Measurements from ENCODE around the gene RBBP8.
A peak's percentile ranks its signal among the peaks of the same experiment; 100 is the strongest.

Gene RBBP8

DNA sequence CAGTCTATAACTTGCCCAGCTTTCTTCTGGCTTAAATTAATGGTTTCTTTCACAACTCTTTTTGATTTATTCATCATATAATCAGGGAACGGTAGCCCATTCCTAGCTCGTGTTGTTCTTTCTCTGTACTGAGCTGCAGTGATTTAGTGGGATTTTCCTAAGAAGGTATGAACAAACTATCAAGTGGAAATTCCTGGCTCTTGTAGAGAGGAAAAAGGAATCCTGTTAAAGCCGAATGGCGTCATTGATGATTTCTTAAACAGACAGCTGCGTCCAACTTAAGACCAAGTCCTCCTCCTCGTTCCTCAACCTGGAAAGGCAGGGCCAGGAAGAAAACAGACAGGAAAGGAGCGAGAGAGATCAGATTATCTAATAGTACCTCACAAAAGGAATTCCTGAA is 132.9 kb downstream of the RBBP8 start:
- no peak for DNase-seq

DNA sequence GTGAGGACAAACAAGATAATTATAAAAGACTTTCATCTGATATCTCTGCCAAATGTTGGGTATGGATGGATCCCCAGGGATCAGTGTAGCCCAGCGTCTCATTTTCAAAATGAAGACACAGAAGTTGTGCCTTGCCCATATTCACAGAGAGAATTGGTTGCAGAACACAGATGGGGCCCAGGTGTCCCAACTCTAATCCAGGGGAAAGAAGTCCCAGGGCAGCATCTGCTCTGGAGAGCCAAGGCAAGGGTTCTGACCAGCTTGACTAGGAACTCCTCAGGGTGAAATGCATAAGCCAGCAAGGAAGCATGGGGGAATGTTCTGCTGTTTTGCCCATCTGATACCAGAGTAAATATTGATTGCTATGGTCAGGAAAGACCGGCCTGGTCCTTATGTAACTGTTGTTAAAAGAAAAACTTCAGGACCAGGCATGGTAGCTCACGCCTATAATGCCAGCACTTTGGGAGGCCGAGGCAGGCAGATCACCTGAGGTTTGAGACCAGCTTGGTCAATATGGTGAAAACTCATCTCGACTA is 133.4 kb downstream of the RBBP8 start:
- DNase-seq = no peak

DNA sequence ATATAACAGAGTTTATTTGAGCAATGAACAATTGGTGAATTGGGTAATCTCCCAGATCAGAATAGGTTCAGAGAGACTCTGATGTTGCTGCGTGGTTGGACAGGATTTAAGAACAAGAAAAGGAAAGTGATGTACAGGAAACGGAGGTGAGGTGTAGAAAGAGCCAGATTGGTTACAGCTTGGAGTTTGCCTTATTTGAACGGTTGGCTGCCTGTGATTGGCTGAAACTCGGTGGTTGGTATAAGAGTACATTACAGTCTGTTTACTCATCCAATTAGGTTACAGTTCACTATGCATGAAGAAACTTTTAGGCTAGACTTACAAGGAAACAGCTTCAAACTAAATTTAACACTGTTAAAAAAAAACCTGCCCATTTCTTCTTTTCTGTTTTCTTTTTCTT is 134.1 kb downstream of the RBBP8 start:
- DNase-seq = no peak

- no peak for DNase-seq
Observed at GRCh38 chr18:23068011-23068410, 134.9 kb downstream of the RBBP8 start.

DNA sequence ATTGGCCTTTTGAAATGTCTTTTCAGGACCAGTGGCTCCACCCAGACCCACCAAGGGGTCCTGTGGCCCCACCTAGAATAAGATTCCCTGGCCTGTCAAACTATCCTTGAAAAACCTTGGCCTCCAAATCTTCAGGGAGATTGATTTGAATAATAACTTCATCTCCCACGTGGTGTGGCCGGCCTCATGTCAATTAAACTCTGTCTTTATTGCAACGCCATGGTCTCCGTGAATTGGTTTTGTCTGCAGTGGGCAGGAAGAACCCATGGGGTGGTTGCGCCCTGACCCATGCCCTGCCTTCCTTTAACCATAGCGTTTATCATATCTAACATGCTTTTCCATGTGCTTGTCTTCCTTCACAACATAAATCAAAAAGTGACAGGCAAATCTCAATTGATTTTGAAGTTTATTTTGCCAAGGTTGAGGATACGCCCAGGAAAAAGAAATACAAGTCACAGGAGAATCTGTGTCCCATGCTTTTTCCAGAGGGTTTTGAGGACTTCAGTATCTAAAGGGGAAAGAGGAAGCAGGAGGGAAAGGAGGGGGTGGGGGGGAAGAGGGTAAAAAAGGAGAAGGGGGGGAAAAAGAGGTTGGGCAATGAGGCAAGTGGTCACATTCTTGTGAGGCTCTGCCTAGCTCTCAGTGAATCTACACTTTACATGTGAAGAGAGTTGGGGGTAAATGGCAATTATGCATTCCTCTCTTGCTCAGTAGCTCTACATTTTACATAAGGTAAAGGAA is 135.6 kb downstream of the RBBP8 start:
- no peak for DNase-seq

- peak; percentile 58 for DNase-seq
Observed at GRCh38 chr18:23069481-23069880, 136.4 kb downstream of the RBBP8 start.

- DNase-seq = no peak
Observed at GRCh38 chr18:23069898-23070297, 136.8 kb downstream of the RBBP8 start.

- DNase-seq = peak; percentile 80
Observed at GRCh38 chr18:23071285-23071684, 138.2 kb downstream of the RBBP8 start.

GRCh38 chr18:23072079-23072478 is 139.0 kb downstream of the RBBP8 start:
- no peak for DNase-seq

DNA sequence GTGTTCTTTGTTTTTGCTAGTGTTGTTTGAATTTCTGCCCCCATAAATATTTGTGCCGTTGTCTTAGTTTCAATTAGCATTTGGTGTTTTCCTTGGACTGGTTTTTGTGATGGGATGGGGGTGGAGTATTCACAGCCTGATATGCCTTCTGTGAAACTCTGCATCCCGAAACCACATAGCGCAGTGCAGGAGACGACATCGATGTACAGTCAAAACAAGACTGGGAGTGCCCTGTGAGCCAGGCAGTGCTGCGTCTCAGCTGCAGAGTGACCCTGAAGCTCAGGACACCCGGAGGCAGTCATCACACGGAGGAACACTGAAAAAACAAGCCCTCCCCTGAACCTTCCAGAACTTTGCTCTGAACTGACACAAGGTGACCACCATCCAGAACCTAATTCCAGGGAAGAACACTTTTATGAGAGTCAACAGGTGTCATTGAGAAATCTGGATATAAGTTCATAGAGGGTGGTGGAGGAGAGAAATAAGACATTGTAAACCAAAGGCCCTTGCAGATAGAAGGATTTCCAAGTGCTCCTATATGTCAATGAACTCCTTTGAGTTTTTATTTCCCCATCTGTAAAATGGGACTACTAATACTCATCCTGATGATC is 141.0 kb downstream of the RBBP8 start:
- no peak for DNase-seq
